Daoy (cell line): Measurements from ENCODE around the gene DMAC2L. TPM values are rescaled to one million over a fixed set of nuclear protein-coding genes. Genes with fewer than 3 reads are reported as not detected.
A peak's percentile ranks its signal among the peaks of the same experiment; 100 is the strongest.
"Not testable (repeated sequence)": the region's sequence is repeated elsewhere in the genome, so short reads cannot be mapped to it uniquely, and the experiment has no call there.

ENCODE experiments used
- DNase-seq: peaks from one replicate; pipeline ENCODE4 v3.0.0-alpha.2; 2015; ENCODE audit warnings: low read depth
- total RNA-seq: library from RNA; depleted of rRNA; stranded (reverse); fragments of >200 nt; shearing (Covaris generic); gene quantifications from 2 replicates; pipeline ENCODE4 v1.2.3, GENCODE V29; 2014

Gene DMAC2L
- total RNA-seq, 1 experiment from 2014 or later: 33.3 TPM

DNA sequence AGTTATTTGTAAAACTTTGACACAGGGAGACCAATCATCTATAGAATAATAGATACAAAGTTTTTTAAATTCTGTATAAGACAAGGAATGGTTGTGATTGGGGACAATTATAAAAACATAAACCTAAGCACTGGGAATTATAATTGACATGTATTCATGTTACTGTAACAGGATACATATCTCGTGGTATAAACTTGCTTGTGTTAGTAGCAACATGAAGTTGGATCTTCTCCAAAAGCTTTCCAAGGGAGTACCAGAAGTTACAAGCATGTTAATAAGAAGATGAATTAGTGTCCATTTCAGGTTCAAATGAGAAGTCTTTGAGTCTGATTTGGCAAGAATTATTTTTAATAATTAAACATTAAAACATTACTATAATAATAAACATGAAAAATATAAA lies 42.4 kb downstream of the DMAC2L start:
- no peak for DNase-seq

DNA sequence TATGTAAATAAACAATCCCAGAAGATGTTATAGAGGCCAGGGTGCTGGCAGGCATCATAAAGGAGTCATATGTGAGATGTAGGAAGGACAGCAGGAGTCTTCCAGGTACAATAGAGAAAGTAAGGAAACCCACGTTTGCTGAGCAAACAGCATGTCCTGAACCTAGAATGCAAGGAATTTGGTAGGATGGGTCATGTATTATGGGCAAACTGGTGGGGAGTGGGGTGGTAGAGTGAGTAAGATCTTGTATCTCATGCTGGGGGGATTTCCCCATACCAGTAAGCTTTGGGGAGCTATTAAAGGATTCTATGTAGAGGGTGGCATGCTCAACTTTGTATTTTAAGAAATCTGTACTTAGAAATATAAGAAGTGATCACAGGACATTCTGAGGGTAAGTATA lies 43.6 kb downstream of the DMAC2L start:
- no peak for DNase-seq

DNA sequence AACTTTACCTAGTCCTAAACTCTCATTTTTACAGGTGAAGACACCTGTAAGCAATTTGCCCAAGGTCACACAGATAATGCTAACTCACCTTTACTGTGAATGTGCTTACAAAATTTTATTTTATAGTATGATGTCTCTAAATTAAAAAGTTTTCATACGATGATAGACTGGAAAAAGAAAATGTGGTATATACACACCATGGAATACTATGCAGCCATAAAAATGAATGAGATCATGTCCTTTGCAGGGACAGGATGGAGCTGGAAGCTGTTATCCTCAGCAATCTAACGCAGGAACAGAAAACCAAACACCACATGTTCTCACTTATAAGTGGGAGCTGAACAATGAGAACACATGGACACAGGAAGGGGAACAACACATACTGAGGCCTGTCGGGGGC lies 44.2 kb downstream of the DMAC2L start:
- DNase-seq: not testable (repeated sequence)

DNA sequence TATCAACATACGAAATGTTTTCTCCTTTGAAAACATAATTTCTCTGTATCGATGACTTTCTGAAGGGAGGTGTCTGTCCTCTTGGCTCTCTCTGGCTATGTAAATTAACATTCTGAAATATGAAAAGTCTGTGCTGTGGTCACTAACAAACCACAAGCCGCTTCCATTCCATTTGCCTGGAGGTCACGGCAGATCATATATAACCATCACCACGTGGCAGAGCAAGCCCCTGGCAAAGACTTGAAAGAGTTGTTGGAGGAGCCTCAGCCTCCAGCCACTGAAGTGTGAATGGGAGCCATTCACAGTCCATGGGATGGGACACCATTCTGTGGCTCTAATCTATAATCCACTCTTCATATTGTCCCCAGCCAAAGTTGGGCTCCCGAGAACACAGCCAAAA lies 45.0 kb downstream of the DMAC2L start:
- no peak for DNase-seq

DNA sequence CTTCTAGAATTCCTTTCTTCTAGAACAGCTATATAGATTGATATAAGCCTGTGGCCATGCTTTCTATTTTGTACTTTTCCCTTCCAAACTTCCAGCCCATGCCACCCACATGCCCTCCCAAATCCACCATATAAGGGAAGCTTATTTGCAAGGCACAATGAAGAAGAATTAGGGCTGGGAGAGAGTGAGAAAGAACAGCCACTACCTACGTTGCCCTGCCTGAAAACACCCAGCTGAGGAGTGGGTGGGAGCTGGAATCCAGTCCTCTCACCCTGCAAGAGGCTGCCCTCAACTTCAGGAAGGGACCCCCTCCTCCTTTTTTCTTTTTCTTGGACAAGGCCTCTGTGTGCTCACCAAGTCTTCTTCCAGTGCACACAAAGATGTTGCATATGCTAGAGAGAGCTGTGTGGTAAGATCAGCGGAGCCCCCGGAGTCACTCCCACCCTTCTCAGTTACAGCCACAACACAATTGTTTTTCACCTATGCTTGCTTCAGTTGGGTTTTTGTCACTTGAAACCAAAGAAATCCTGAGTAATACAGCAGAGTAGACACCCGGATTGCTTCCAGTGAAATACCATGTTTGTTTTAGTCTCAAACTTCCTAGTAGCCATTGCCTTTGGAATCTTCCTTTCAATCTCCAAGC lies 45.8 kb downstream of the DMAC2L start:
- DNase-seq: no peak

DNA sequence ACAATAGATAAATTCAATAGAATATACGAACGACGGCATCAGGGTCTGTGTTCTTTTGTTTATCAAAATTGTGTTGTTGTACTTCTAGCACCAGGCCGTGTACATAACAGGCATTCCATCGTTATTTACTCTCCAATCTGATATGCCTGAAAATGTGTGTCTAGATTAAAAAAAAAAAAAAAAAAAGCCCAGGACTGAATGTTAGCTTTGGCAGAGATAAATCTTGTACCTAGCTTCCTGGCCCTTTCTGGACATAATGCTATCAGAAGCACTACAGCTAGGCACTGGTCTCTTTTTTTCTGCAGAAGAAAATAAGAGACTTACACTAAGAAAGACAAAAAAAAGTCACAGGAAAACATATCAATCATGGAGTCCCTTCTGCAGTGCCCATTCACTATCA lies 47.5 kb downstream of the DMAC2L start:
- no peak for DNase-seq

DNA sequence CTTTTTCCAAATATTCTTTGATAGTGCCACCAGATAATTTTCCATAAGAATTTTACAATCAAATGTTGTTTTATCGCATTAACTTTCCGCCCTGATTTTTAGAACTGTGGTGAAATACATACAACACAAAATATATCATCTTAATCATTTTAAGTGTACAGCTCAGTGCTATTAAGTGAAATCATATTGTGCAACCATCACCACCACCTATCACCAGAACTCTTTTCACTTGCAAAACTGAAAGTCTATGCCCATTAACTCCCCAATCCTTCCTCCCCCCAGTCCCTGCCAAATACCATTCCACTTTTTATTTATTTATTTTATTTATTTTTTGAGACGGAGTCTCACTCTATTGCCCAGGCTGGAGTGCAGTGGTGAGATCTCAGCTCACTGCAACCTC lies 48.0 kb downstream of the DMAC2L start:
- no peak for DNase-seq

DNA sequence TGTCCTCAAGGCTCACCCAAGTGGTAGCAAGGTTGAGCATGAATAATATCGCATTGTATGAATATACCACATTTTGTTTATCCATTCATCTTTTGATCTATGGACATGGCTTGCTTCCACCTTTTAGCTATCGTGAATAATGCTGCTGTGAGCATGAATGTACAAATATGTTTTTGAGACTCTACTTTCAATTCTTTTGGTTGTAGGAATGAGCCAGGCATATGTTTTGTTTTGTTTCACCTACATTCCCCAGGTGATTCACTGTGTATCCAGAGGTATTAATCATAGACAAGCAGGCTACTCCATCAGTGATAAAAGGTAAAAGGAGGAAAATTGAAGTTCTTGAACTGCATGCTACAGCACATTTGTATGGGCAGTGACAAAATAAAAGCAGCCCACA lies 48.7 kb downstream of the DMAC2L start:
- DNase-seq: no peak

DNA sequence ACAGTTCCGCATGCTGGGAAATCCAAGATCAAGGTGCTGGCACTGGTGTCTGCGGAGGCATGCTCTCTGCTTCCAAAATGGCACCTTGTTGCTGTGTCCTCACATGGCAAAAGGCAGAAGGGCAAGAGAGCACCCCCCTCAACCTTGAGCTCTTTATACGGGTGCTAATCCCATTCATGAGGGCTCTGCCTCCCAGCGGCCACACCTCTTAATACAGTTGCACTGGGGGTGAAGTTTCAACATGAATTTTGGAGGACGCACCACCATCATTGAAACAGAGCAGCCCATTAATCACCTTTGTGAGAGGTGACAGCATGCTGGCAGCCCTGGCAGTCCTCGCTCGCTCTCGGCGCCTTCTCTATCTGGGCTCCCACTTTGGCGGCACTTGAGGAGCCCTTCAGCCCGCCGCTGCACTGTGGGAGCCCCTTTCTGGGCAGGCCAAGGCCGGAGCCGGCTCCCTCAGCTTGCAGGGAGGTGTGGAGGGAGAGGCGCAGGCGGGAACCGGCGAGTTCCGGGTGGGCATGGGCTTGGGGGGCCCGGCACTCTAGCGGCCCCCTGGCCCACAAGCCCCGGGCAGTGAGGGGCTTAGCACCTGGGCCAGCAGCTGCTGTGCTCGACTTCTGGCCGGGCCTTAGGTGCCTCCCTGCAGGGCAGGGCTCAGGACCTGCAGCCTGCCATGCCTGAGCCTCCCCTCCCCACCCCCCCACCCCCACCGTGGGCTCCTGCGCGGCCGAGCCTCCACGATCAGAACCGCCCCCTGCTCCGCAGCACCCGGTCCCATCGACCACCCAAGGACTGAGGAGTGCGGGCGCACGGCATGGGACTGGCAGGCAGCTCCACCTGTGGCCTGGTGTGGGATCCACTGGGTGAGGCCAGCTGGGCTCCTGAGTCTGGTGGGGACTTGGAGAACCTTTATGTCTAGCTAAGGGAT lies 49.6 kb downstream of the DMAC2L start:
- not testable (repeated sequence) for DNase-seq

DNA sequence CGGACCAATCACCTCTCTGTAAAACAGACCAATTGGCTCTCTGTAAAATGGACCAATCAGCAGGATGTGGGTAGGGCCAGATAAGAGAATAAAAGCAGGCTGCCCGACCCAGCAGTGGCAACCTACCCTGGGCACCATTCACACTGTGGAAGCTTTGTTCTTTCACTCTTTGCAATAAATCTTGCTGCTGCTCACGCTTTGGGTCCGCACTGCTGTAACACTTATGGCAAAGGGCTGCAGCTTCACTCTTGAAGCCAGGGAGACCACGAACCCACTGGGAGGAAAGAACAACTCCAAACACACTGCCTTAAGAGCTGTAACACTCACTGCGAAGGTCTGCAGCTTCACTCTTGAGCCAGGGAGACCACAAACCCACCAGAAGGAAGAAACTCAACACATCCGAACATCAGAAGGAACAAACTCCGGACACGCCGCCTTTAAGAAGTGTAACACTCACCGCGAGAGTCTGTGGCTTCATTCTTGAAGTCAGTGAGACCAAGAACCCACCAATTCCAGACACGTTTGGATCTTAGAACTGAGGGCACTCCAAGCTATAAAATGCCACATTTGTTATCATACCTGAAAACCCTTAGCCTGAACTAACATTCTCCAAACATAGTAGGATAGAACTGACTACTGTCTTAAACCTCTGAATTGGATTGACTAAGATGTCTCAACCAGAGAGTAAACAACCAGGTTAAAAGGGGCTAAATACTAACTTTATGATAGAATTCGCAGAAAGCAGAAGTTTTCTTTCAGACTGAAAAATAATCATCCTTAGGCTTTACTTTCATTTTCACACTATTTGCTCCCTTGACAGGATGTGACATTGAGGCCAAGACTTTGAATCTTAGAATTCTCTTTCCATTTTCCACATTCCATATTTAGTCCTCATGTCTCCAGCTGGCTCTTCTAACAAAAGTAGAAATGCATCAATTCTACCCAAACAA lies 50.9 kb downstream of the DMAC2L start:
- DNase-seq: no peak

DNA sequence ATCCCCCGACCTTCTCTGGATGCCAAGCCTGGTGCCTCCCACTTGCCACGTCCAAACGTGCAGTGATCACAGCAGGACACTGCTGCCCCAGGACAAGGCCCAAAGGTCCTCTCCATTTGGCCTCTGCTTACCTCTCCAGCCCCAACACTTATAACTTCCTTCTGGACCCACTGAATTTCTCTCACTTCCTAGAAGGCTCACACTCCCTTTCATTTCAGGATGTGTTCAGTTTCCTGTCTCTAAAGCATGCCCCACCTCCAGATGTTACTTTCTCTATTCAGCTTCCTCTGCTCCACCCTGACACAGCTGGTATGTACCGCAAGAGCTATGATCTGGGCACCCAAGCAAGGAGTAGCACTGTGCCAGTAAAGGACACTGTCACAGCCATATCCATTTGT lies 51.6 kb downstream of the DMAC2L start:
- peak; percentile 58 for DNase-seq

DNA sequence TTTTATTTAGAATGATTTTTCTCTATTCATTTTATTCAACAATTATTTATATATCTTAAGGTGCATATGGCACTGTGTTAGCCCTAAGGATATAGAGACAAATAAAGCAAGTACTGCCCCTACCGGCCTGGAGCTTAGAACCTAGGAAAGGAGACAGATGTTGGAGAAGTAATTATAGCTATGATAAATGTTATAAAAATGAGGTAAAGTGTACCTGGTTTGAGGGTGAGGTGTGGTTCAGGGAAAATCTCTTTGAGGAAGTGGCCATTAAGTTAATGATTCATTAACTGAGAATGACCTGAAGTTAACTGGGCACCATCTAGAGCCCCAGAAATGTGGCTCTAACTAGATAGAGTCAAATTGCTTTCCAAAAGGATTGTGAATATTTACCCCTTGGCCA lies 52.7 kb downstream of the DMAC2L start:
- no peak for DNase-seq

DNA sequence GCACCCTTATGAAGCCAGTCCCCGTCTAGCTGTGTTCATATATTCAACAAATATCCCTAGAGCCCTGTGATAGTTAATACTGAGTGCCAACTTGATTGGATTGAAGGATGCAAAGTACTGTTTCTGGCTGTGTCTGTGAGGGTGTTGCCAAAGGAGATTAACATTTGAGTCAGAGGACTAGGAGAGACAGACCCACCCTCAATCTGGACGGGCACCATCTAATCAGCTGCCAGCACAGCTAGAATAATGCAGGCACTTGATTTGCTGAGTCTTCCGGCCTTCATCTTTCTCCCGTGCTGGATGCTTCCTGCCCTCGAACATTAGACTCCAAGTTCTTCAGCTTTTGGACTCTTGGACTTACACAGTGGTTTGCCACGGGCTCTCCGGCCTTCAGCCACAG lies 53.4 kb downstream of the DMAC2L start:
- DNase-seq: not testable (repeated sequence)

DNA sequence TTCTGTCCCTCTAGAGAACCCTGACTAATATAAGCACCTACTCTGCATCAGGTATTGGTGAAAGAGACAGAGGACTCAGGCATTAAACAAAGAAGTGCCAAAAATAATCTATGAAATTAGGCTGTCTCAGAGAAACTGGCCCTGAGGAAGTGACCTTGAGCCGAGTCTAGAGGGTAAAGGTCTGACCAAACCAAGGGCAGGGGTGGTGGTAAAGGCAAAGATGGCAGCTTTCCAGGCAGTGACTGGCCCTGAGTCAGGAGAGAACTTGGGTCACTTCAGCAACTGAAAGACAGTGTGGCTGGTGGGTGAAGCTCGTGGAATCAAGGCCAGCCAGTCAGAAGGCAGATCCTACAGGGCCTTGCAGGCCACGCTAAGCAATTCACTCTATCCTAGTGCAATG lies 54.0 kb downstream of the DMAC2L start:
- DNase-seq: peak; percentile 19

DNA sequence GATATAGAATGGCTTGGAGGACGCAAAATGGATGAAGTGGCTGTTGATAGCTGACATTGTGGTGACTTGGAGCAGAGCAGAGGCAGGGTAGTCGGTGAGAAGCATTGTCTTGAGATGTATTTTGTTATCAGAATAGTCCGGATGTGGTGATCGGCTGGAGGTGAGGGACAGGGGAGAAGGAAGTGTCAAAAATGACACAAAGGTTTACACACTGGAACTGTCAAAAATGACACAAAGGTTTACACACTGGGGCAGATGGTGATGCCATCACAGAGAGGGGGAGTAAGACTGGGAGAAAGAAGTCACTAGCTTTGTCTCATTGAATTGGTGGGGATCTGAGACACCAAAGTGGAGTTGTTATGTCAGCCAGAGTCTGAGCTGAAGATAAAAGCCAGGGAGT lies 54.5 kb downstream of the DMAC2L start:
- DNase-seq: no peak

DNA sequence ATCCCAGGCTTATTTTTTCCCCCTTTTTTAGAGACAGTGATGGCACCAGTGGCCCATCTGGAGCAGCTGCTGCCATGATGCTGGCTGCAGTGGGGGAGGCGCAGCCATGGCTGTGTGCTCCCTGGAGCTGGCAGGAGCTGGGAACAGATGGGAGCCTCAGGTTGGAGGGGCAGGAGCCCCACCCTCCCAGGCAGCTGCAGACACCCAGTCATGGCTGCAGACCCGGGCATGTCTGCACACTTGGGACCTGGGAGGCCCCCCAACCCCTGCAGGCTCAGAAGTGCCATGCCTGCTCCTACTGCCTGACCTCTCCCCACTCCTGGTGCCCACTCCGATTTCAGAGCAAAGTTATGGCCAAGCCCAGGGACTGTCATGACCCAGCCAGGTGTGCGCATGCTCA lies 59.4 kb downstream of the DMAC2L start:
- no peak for DNase-seq

DNA sequence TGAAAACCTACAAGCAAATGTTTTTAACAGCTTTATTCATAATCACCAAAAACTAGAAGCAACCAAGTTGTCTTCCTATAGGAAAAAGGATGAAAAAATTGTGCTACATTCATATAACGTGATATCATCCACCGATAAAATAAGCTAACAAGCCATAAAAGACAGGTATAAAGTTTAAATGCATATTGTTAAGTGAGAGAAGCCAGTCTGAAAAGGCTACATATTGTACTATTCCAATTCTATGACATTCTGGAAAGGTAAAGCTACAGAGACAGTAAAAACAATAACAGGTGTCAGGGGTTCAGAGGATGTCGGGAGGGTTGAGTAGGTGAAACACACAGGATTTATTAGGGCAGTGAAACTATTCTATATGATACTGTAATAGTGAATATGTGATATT lies 61.8 kb downstream of the DMAC2L start:
- DNase-seq: no peak

DNA sequence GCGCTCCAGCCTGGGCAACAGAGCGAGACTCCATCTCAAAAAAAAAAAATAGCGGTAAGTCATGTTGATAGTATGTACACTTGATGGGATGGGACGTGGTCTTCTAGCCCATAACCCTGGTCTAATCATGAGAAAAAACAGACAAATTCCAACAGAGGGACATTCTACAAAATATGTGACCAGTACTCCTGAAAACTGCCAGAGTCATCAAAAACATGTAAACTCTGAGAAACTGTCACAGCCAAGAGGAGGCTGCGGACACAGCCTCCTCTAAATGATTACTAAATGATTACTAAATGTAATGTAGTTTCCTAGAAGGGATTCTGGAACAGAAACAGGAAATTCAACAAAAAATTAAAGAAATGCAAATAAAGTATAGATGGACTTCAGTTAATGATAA lies 63.6 kb downstream of the DMAC2L start:
- DNase-seq: no peak
